DND-41 (cell line): ENCODE results near the gene MOGAT1.

Source experiments
- ATAC-seq: fragments of 200-7000 bp; cut with Tn5 transposase; 3 replicates; pipeline ENCODE4 v1.9.1; 2021; ENCODE audit warnings: low read depth; ENCODE audit not compliant: insufficient read depth
- DNase-seq: peaks from one replicate; pipeline ENCODE4 v3.0.0-alpha.2; 2020
- H2AFZ ChIP-seq: 2 replicates; pipeline ENCODE4 v1.6.0; 2012; ENCODE audit warnings: low read depth, low read length
- H3K27ac ChIP-seq: 2 replicates; pipeline ENCODE4 v1.5.1; 2012; ENCODE audit warnings: low read length, inconsistent platforms
- H3K27me3 ChIP-seq: fragments of 200-600 bp; sonication (generic); 2 replicates; pipeline ENCODE4 v1.6.0; 2012; ENCODE audit warnings: low read length, mild to moderate bottlenecking, inconsistent platforms; ENCODE audit not compliant: insufficient read depth, poor library complexity
- H3K36me3 ChIP-seq: 2 replicates; pipeline ENCODE4 v1.5.1; 2012; ENCODE audit warnings: low read length, inconsistent platforms; ENCODE audit not compliant: insufficient read depth
- H3K4me1 ChIP-seq: 2 replicates; pipeline ENCODE4 v1.5.1; 2012; ENCODE audit warnings: mild to moderate bottlenecking, low read length; ENCODE audit not compliant: insufficient read depth
- H3K4me2 ChIP-seq: 2 replicates; pipeline ENCODE4 v1.6.0; 2012; ENCODE audit warnings: mild to moderate bottlenecking, moderate library complexity, low read length, inconsistent platforms; ENCODE audit not compliant: insufficient read depth
- H3K4me3 ChIP-seq, 2 experiments: fragments of 200-600 bp in 1 of 2; shearing (Covaris generic) in 1 of 2; 2 replicates each; pipeline ENCODE4 v1.5.1; 2012 to 2016; ENCODE audit warnings: inconsistent platforms in 2 of 2, low read length in 2 of 2, mild to moderate bottlenecking in 2 of 2, low read depth in 1 of 2, moderate library complexity in 1 of 2
- H3K79me2 ChIP-seq: 2 replicates; pipeline ENCODE4 v1.6.0; 2012; ENCODE audit warnings: low read length, inconsistent platforms; ENCODE audit not compliant: insufficient read depth
- H3K9ac ChIP-seq: 2 replicates; pipeline ENCODE4 v1.6.0; 2012; ENCODE audit warnings: low read depth, mild to moderate bottlenecking, inconsistent platforms, low read length, moderate library complexity
- H3K9me3 ChIP-seq: 2 replicates; pipeline ENCODE4 v1.5.1; 2012; ENCODE audit warnings: low read length, moderate library complexity, mild to moderate bottlenecking, inconsistent platforms; ENCODE audit not compliant: insufficient read depth, severe bottlenecking
- H4K20me1 ChIP-seq: 2 replicates; pipeline ENCODE4 v1.6.0; 2012; ENCODE audit warnings: low read length; ENCODE audit not compliant: insufficient read depth
- EZH2 ChIP-seq: IDR thresholded peaks from 3 replicates; pipeline ENCODE4 v1.6.1; 2012; ENCODE audit warnings: borderline replicate concordance, low read depth, mild to moderate bottlenecking, moderate library complexity, low read length, inconsistent platforms; ENCODE audit not compliant: severe bottlenecking
- TF ChIP-seq, protein P1 (sequence below): IDR thresholded peaks from 2 replicates; pipeline ENCODE4 v1.5.1; 2012; ENCODE audit warnings: borderline replicate concordance, low read length, moderate library complexity, mild to moderate bottlenecking; ENCODE audit not compliant: poor library complexity, severe bottlenecking; ENCODE audit errors: extremely low read depth

The MOGAT1 gene

DNA sequence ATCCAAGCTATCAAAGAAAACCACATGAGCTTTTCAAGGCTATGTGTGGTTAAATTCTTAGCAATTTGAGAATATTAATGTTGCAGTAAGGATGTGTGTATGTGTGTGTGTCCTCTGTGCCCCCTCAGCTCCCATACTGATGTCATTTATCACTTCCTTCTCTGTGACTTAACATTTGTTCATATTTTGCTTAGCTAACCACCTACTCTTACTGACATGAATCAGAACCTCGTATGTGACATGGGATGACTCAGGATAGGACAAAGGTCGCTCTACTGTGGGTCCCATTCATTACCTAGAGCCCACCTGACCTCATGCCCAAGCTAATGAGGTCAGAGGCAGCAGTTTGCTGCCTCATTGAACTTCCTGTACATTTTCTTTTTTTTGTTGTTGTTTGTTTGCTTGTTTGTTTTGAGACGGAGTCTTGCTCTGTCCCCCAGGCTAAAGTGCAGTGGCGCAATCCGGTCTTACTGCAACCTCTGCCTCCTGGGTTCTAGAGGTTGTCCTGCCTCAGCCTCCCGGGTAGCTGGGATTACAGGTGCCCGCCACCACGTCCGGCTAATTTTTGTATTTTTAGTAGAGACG is 36.3 kb downstream of the MOGAT1 start:
- no peaks in the 10 kb centered on the region for H3K27me3 ChIP-seq

DNA sequence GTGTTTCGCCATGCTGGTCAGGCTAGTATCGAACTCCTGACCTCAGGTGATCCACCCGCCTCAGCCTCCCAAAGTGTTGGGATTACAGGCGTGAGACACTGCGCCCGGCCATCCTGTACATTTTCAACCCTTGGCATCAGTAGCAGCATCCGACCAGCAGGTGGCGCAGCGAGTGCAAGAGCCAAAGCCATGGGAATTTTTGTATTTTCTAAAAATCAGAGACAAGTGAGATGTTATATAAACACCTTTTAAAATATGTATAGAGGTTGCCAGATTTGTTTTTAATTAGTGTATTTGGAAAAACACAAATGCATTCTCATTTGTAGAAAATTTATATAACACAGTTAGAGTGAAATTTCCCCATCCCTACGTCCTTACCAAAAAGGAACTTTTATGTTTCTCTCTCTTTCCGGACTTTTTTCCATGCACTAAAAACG is 36.8 kb downstream of the MOGAT1 start:
- no peak overlapping the region for H3K4me3 ChIP-seq
- peaks cover 34% of the 10 kb centered on the region for H3K4me1 ChIP-seq
- peak; percentile 69 for ATAC-seq
- no peaks in the 10 kb centered on the region for H4K20me1 ChIP-seq
- H3K9ac ChIP-seq: no peak overlapping the region
- no peak overlapping the region; the same call in 1 of the 2 replicates for H3K27ac ChIP-seq
- H3K27me3 ChIP-seq: no peaks in the 10 kb centered on the region
- H2AFZ ChIP-seq: peak overlapping the region; percentile 46; the same call in 1 of the 2 replicates
- peak; percentile 79 for DNase-seq
- H3K9me3 ChIP-seq: no peaks in the 10 kb centered on the region
- TF ChIP-seq, protein P1, sequence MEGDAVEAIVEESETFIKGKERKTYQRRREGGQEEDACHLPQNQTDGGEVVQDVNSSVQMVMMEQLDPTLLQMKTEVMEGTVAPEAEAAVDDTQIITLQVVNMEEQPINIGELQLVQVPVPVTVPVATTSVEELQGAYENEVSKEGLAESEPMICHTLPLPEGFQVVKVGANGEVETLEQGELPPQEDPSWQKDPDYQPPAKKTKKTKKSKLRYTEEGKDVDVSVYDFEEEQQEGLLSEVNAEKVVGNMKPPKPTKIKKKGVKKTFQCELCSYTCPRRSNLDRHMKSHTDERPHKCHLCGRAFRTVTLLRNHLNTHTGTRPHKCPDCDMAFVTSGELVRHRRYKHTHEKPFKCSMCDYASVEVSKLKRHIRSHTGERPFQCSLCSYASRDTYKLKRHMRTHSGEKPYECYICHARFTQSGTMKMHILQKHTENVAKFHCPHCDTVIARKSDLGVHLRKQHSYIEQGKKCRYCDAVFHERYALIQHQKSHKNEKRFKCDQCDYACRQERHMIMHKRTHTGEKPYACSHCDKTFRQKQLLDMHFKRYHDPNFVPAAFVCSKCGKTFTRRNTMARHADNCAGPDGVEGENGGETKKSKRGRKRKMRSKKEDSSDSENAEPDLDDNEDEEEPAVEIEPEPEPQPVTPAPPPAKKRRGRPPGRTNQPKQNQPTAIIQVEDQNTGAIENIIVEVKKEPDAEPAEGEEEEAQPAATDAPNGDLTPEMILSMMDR: peak; percentile 87
- TF ChIP-seq EZH2: no peak
- no peaks in the 10 kb centered on the region for H3K79me2 ChIP-seq
- peak overlapping the region; percentile 4; the same call in 1 of the 2 replicates for H3K4me2 ChIP-seq
- no peaks in the 10 kb centered on the region for H3K36me3 ChIP-seq

More for the DNA sequence above, 36.3 kb downstream of the MOGAT1 start:
- Histone ChIP-seq H3K27ac (peak overlapping the region; percentile 17), H3K4me1 (peaks cover 39% of the 10 kb centered on the region), H3K4me3 (no peak overlapping the region), H3K36me3 (no peaks in the 10 kb centered on the region), H4K20me1 (no peaks in the 10 kb centered on the region), H3K9me3 (no peaks in the 10 kb centered on the region), H3K9ac (no peak overlapping the region), H3K4me2 (peak overlapping the region; percentile 4; the same call in 1 of the 2 replicates), H3K79me2 (no peaks in the 10 kb centered on the region), H2AFZ (peak overlapping the region; percentile 46)
- ATAC-seq: peak; percentile 45
- DNase-seq: no peak
- TF ChIP-seq EZH2: no peak
- TF ChIP-seq, protein P1: no peak

DNA sequence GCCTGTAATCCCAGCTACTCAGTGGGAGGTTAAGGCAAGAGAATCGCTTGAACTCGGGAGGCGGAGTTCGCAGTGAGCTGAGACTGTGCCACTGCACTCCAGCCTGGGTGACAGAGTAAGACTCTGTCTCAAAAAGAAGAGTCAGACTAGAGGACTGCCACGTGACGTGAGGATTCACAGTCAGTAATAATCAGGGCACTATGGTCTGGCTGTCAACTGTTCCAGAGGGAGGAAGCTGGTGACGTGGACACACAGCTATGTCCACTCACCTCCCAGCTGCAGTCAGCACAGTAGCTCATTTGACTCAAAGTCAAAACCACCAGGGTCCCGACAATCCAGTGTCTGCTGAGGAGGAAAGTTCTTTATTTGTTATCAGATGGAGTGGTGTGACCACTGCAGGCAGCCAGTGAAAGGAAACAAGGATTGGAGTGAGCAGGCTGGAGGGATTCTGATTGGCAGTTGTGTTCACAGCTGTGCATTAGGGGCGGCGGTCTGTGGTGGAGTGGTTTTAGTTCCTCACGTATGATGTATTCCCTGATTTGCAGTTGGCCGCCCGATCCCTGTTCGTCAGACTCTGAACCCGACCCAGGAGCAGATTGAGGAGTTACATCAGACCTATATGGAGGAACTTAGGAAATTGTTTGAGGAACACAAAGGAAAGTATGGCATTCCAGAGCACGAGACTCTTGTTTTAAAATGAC is 37.9 kb downstream of the MOGAT1 start:
- Histone ChIP-seq H3K27me3 (no peaks in the 10 kb centered on the region), H3K27ac (peak overlapping the region; percentile 78), H2AFZ (peak overlapping the region; percentile 2), H3K9me3 (no peaks in the 10 kb centered on the region), H3K9ac (no peak overlapping the region), H3K4me1 (peaks cover 30% of the 10 kb centered on the region), H3K79me2 (no peaks in the 10 kb centered on the region), H3K4me3 (no peak overlapping the region), H3K36me3 (no peaks in the 10 kb centered on the region), H4K20me1 (no peaks in the 10 kb centered on the region), H3K4me2 (no peak overlapping the region; the same call in 1 of the 2 replicates)
- DNase-seq: peak; percentile 58
- TF ChIP-seq EZH2: no peak
- TF ChIP-seq, protein P1: no peak
- peak; percentile 78 for ATAC-seq
